GM12874 (cell line): ENCODE measurements around the gene SH3PXD2A.

ENCODE experiments used
- CTCF ChIP-seq: IDR thresholded peaks from 2 replicates; pipeline ENCODE4 v1.5.1; 2011; ENCODE audit warnings: low read depth, mild to moderate bottlenecking, control low read depth, low read length, moderate library complexity; ENCODE audit not compliant: insufficient read depth

Gene SH3PXD2A

GRCh38 chr10:103612462-103613365 lies 242.7 kb downstream of the SH3PXD2A start:
- no peak for TF ChIP-seq CTCF

GRCh38 chr10:103610921-103611511 lies 244.4 kb downstream of the SH3PXD2A start:
- no peak for TF ChIP-seq CTCF

- TF ChIP-seq CTCF = no peak
These were observed 245.3 kb downstream of the SH3PXD2A start for GRCh38 chr10:103610083-103610472.

- no peak for TF ChIP-seq CTCF
These were observed 245.9 kb downstream of the SH3PXD2A start for GRCh38 chr10:103609231-103610082.

- peak; percentile 77 for TF ChIP-seq CTCF
These were observed 249.8 kb downstream of the SH3PXD2A start for GRCh38 chr10:103605359-103606096.

- no peak for TF ChIP-seq CTCF
These were observed 252.0 kb downstream of the SH3PXD2A start for GRCh38 chr10:103603382-103603781.
